K562 (cell line): ENCODE data around the gene ZNF177. TPM values are rescaled to one million over a fixed set of nuclear protein-coding genes. Genes with fewer than 3 reads are reported as not detected.

ENCODE experiments used
- ATAC-seq: fragments of 200-7000 bp; cut with Tn5 transposase; 3 replicates; pipeline ENCODE4 v1.9.1; 2020; ENCODE audit warnings: moderate library complexity
- Bru-seq: library from RNA; stranded (reverse); fragments of 400-500 nt; gene quantifications from one replicate; lab custom pipeline; 2021; lab: Mats Ljungman, UMichigan
- BruChase-seq, 2 experiments: library from RNA; stranded (reverse); fragments of 400-500 nt; gene quantifications; one replicate each; lab custom pipeline; 2021; lab: Mats Ljungman, UMichigan
- BruUV-seq: library from RNA; stranded (reverse); fragments of 400-500 nt; replicated peaks from 2 replicates; lab custom pipeline; 2021; lab: Mats Ljungman, UMichigan
- CTCF ChIA-PET: fragments of 300-600 bp; formaldehyde crosslinking; extraction: SDS; loops from one replicate; lab custom pipeline; 2021; ENCODE audit warnings: low intra/inter-chr PET ratio; lab: Yijun Ruan, JAX
- POLR2A ChIA-PET: fragments of 300-600, 350-650 bp; sonication (Branson Sonifier 250); formaldehyde crosslinking; extraction: SDS; loops from one replicate; lab custom pipeline; 2021; ENCODE audit warnings: antibody characterized with exemption, inconsistent platforms; lab: Yijun Ruan, JAX
- DNase-seq, 4 experiments: peaks; one replicate each; pipeline versions ENCODE4 v3.0.0 to v3.0.0-alpha.2; 2011 to 2018; ENCODE audit warnings: low spot score in 3 of 4, mixed read lengths in 3 of 4; ENCODE audit errors: extremely low read depth in 1 of 4
- FAIRE-seq: peaks from 2 replicates; lab custom pipeline; 2011; peaks lifted over from hg19 to GRCh38; lab: Jason Lieb, UNC
- H2AFZ ChIP-seq: 2 replicates; pipeline ENCODE4 v1.6.0; 2011; ENCODE audit warnings: low read depth, low read length, control low read depth, inconsistent platforms
- H3K27ac ChIP-seq: fragments of 200-600 bp; 3 replicates; pipeline ENCODE4 v1.8.0; 2011; ENCODE audit warnings: low read depth, mild to moderate bottlenecking, control low read depth, inconsistent platforms, low read length, moderate library complexity, mixed read lengths; ENCODE audit errors: extremely low read depth
- H3K27me3 ChIP-seq, 2 experiments: fragments of 300-600 bp in 1 of 2; 2 replicates in 1 of 2; 3 replicates in 1 of 2; pipeline versions ENCODE4 v1.6.0 to v1.8.0; 2011; ENCODE audit warnings: inconsistent platforms in 2 of 2, low read length in 2 of 2, mild to moderate bottlenecking in 1 of 2, mixed read lengths in 1 of 2, moderate library complexity in 1 of 2; ENCODE audit not compliant: control insufficient read depth in 2 of 2, insufficient read depth in 2 of 2
- H3K36me3 ChIP-seq: fragments of 300-600 bp; 3 replicates; pipeline ENCODE4 v1.8.0; 2011; ENCODE audit warnings: mild to moderate bottlenecking, low read length, inconsistent platforms; ENCODE audit not compliant: control insufficient read depth, insufficient read depth
- H3K4me1 ChIP-seq, 2 experiments: fragments of 200-600 bp in 1 of 2; replicated peaks in 1 of 2; 2 replicates in 1 of 2; 3 replicates in 1 of 2; pipeline versions ENCODE4 v1.5.1 to v1.8.0; 2011; ENCODE audit warnings: inconsistent platforms in 2 of 2, low read length in 2 of 2, mild to moderate bottlenecking in 1 of 2, mixed read lengths in 1 of 2, moderate library complexity in 1 of 2; ENCODE audit not compliant: control insufficient read depth in 2 of 2, insufficient read depth in 2 of 2
- H3K4me2 ChIP-seq: 2 replicates; pipeline ENCODE4 v1.6.1; 2011; ENCODE audit warnings: low read length, control low read depth, inconsistent platforms, mixed read lengths; ENCODE audit not compliant: insufficient read depth
- H3K4me3 ChIP-seq: fragments of 200-600 bp; sonication (generic), shearing (Covaris generic); 2 replicates; pipeline ENCODE4 v1.5.1; 2016; ENCODE audit warnings: control low read depth, inconsistent platforms
- H3K79me2 ChIP-seq: fragments of 200-600 bp; 3 replicates; pipeline ENCODE4 v1.8.0; 2011; ENCODE audit warnings: low read length, inconsistent platforms; ENCODE audit not compliant: control insufficient read depth, insufficient read depth
- H3K9ac ChIP-seq, 2 experiments: 2 replicates each; pipeline versions ENCODE4 v1.6.0 to v1.6.1; 2011; ENCODE audit warnings: low read depth in 2 of 2, low read length in 2 of 2, control low read depth in 1 of 2, inconsistent platforms in 1 of 2, mild to moderate bottlenecking in 1 of 2, mixed read lengths in 1 of 2; ENCODE audit not compliant: insufficient read depth in 1 of 2
- H3K9me1 ChIP-seq: one replicate; pipeline ENCODE4 v1.6.0; 2011; ENCODE audit warnings: inconsistent platforms, mild to moderate bottlenecking, low read length, moderate library complexity; ENCODE audit not compliant: control insufficient read depth, insufficient read depth
- H3K9me3 ChIP-seq: replicated peaks from 2 replicates; pipeline ENCODE4 v1.5.1; 2011; ENCODE audit warnings: low read depth, low read length, inconsistent platforms; ENCODE audit not compliant: control insufficient read depth, insufficient read depth
- H4K20me1 ChIP-seq: replicated peaks from 2 replicates; pipeline ENCODE4 v1.6.1; 2011; ENCODE audit warnings: low read length, inconsistent platforms, mixed read lengths; ENCODE audit not compliant: control insufficient read depth, insufficient read depth
- E2F3 ChIP-seq: fragments of 250-450 bp; sonication (Bioruptor Pico); IDR thresholded peaks from 2 replicates; pipeline ENCODE4 v1.4.0; 2020; ENCODE audit warnings: mild to moderate bottlenecking
- ERF ChIP-seq: fragments of 450-650 bp; formaldehyde crosslinking; IDR thresholded peaks from 2 replicates; pipeline ENCODE4 v1.4.0; 2020; ENCODE audit warnings: mild to moderate bottlenecking, mixed read lengths
- HSF4 ChIP-seq: fragments of 250-450 bp; sonication (Bioruptor Pico); IDR thresholded peaks from 2 replicates; pipeline ENCODE4 v2.1.2; 2022; ENCODE audit warnings: mild to moderate bottlenecking, moderate library complexity, borderline replicate concordance
- L3MBTL2 ChIP-seq: fragments of 450-650 bp; IDR thresholded peaks from 2 replicates; pipeline ENCODE4 v1.6.1; 2016; ENCODE audit warnings: mild to moderate bottlenecking, moderate library complexity
- MECOM ChIP-seq: fragments of 250-450 bp; sonication (Bioruptor Pico); IDR thresholded peaks from 2 replicates; pipeline ENCODE4 v1.8.0; 2022; ENCODE audit warnings: inconsistent platforms
- PHF8 ChIP-seq: fragments of 200-600 bp; sonication (generic); IDR thresholded peaks from 2 replicates; pipeline ENCODE4 v1.6.1; 2012; ENCODE audit warnings: mixed run types, mild to moderate bottlenecking, inconsistent platforms, low read length, moderate library complexity, borderline replicate concordance
- RBFOX2 ChIP-seq: fragments of 200-400 bp; formaldehyde crosslinking; IDR thresholded peaks from 2 replicates; pipeline ENCODE4 v1.6.1; 2017; ENCODE audit warnings: low read depth, mild to moderate bottlenecking, low read length, moderate library complexity
- SRSF3 ChIP-seq: fragments of 200-400 bp; formaldehyde crosslinking; IDR thresholded peaks from 2 replicates; pipeline ENCODE4 v1.6.1; 2016; ENCODE audit warnings: mild to moderate bottlenecking, low read length, moderate library complexity; ENCODE audit not compliant: insufficient read depth
- WGBS: fragments of 100-300 bp; shearing (Covaris generic); methylation state at CpG from one replicate; pipeline ENCODE4 v1.1.6; 2016; ENCODE audit warnings: low coverage, mixed read lengths; ENCODE audit not compliant: insufficient coverage; ENCODE audit errors: missing lambda C conversion rate; 5-methylcytosine and 5-hydroxymethylcytosine counted together
- in situ Hi-C: fragments of 300-500 bp; cut with MboI; formaldehyde crosslinking; loops from 4 replicates; pipeline ENCODE4 v1.15.0; 2018; ENCODE audit warnings: inconsistent platforms, mixed read lengths
- intact Hi-C: fragments of 100-400 bp; cut with micrococcal nuclease; formaldehyde crosslinking; loops from 2 replicates; pipeline ENCODE4 v1.14.2; 2022
- long read RNA-seq, 3 experiments: library from polyadenylated mRNA in 2 of 3; library from RNA in 1 of 3; unstranded in 2 of 3; stranded (forward) in 1 of 3; transcript quantifications; one replicate each; pipeline ENCODE4 v2.0.0, GENCODE V29; 2019 to 2022
- polyA minus RNA-seq, 3 experiments: library from RNA; depleted of rRNA, polyadenylated mRNA; stranded (reverse); fragments of >200 nt; gene quantifications; 2 replicates each; pipeline ENCODE4 v1.2.3, GENCODE V29; 2011
- polyA plus RNA-seq, 8 experiments: library from polyadenylated mRNA; depleted of rRNA in 4 of 8; stranded (reverse) in 5 of 8; unstranded in 3 of 8; fragments of >200 nt; fragmentation: Nextera tagmentation in 2 of 8; fragmentation: Illumina TruSeq in 1 of 8; extraction: Ambion mirVana in 2 of 8; extraction: Trizol in 1 of 8; gene quantifications; 2 replicates each; pipeline versions ENCODE4 v1.2.1 to v1.2.3, GENCODE V29; 2011 to 2014; ENCODE audit warnings: inconsistent platforms in 1 of 8, missing spikeins in 1 of 8
- total RNA-seq, 7 experiments: library from RNA; depleted of rRNA in 6 of 7; stranded (reverse); fragments of >200 nt in 6 of 7; fragmentation: Illumina TruSeq in 2 of 7; extraction: Trizol in 2 of 7; gene quantifications; 2 replicates each; pipeline versions ENCODE4 v1.2.1 to v1.2.3, GENCODE V29; 2011 to 2021; ENCODE audit warnings: low replicate concordance in 1 of 7
- TF ChIP-seq, protein P1 (sequence below), 2 experiments: IDR thresholded peaks in 1 of 2; conservative IDR thresholded peaks in 1 of 2; 2 replicates each; pipeline ENCODE4 v1.6.1; 2016; ENCODE audit warnings: low read depth in 2 of 2, mild to moderate bottlenecking in 1 of 2, missing compliant biosample characterization in 1 of 2, missing genetic modification characterization in 1 of 2, moderate library complexity in 1 of 2
- TF ChIP-seq, protein P2 (sequence below): fragments of 200-800 bp; sonication (Bioruptor generic); IDR thresholded peaks from 2 replicates; pipeline ENCODE4 v1.6.1; 2017; ENCODE audit warnings: missing genetic modification characterization, missing compliant biosample characterization
- TF ChIP-seq, protein P3 (sequence below): sonication (generic); formaldehyde crosslinking; IDR thresholded peaks from 2 replicates; pipeline ENCODE4 v1.8.1; 2023; ENCODE audit warnings: mild to moderate bottlenecking, missing genetic modification reagents

ZNF177 gene
- total RNA-seq (2011; cell fraction: chromatin; rRNA removed; ENCODE audit: low replicate concordance): 1.1 and 2.9 TPM in 2 replicates
- total RNA-seq (2011; cell fraction: nucleolus; rRNA removed): 0.83 and 0.92 TPM in 2 replicates
- total RNA-seq (2011; cell fraction: nucleoplasm; rRNA removed): 1.6 and 2.6 TPM in 2 replicates
- 0.45 and 0.49 TPM in 2 replicates for total RNA-seq (2014; rRNA removed)
- total RNA-seq (2014; rRNA removed; fragmentation: Illumina TruSeq; extraction: Trizol): 0.64 and 1.2 TPM in 2 replicates
- total RNA-seq (2015; rRNA removed; fragmentation: Illumina TruSeq; extraction: Trizol): 0.76 and 1.1 TPM in 2 replicates
- total RNA-seq (2021): 0.45 and 0.82 TPM in 2 replicates
- 0.73 and 1.1 TPM in 2 replicates for polyA plus RNA-seq (2011; rRNA removed)
- 0.10 and 0.40 TPM in 2 replicates for polyA plus RNA-seq (2011; cell fraction: cytosol; rRNA removed)
- 1.3 and 1.8 TPM in 2 replicates for polyA plus RNA-seq (2011; cell fraction: nucleus; rRNA removed)
- polyA plus RNA-seq (2012): 0.86 and 3.1 TPM in 2 replicates
- 0.78 and 1.8 TPM in 2 replicates for polyA plus RNA-seq (2014; fragmentation: Illumina TruSeq; extraction: Trizol)
- polyA plus RNA-seq (2014; fragmentation: Nextera tagmentation; extraction: Ambion mirVana): 1 to 10 TPM in 1 of 2 experiments, under 1 TPM in 1; 0.25 to 1.2 TPM
- 0.46 and 1.5 TPM in 2 replicates for polyA plus RNA-seq (2014; rRNA removed)
- 0.77 and 1.0 TPM in 2 replicates for polyA minus RNA-seq (2011; rRNA and poly(A)+ RNA removed)
- not detected in 2 replicates for polyA minus RNA-seq (2011; cell fraction: cytosol; rRNA and poly(A)+ RNA removed)
- polyA minus RNA-seq (2011; cell fraction: nucleus; rRNA and poly(A)+ RNA removed): 0.40 and 0.78 TPM in 2 replicates
- percentile 17 among the genes with signal in this experiment for Bru-seq, nascent RNA
- percentile 38 among the genes with signal in this experiment for BruChase-seq, experiment 1, labeled RNA remaining after a 2-hour chase
- BruChase-seq, experiment 2, labeled RNA remaining after a 6-hour chase: percentile 22 among the genes with signal in this experiment
- long read RNA-seq, experiment 1, partial matches to known transcripts: 0 of 1 reads
- long read RNA-seq, experiment 1, other reads (novel, unspliced or antisense): 0 of 1 reads
- long read RNA-seq, experiment 2, partial matches to known transcripts: 0 of 1 reads
- long read RNA-seq, experiment 2, other reads (novel, unspliced or antisense): 1 of 1 reads
- long read RNA-seq, experiment 3: 0 reads

DNA sequence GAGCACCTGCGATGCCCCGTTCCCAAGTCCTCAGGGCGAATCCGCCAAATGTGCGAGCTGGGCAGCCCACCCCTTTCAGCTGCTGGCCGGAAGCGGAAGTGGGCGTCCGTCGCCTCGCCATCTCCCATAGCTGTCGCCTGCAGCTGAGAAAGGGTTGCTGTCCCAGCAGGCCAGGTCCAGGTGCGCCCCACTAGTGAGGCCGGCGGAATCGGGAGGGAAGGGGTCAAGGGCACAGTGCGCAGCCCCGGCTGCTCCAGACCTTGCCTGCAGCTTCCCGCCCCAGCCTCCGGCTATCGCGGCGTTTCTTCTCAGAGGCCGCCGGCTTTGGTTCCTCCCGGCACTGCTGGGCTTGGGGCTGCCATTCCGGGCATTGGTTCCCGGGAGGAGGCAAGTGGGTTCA is at the start of gene ZNF177:
ZNF177 (plus strand) TSS at position 109 of the 400 bp plus-strand sequence. CDS start 15,299 bp downstream, outside the sequence.
- Histone ChIP-seq H3K79me2 (no peaks in the 10 kb centered on the region), H2AFZ (peak within 1 kb of the TSS; percentile 76), H3K4me3 (peak within 1 kb of the TSS; percentile 42), H3K4me1 (peaks cover 0 to 6% of the 10 kb centered on the region in 2 experiments; a peak in 2 of 5 replicates), H3K4me2 (peak within 1 kb of the TSS; percentile 68), H4K20me1 (no peaks in the 10 kb centered on the region), H3K27ac (no peak within 1 kb of the TSS), H3K9me1 (no peaks in the 10 kb centered on the region), H3K27me3 (peaks cover 3 to 8% of the 10 kb centered on the region in 2 experiments; a peak in 2 of 5 replicates), H3K9me3 (no peaks in the 10 kb centered on the region), H3K36me3 (no peaks in the 10 kb centered on the region), H3K9ac (no peak within 1 kb of the TSS)
- FAIRE-seq: no peak
- in situ Hi-C loops: no loop called here
- peak; percentile 81 for ATAC-seq
- BruUV-seq: no TSS peak
- peak; percentile 22 to 28 (median 25) for DNase-seq
- intact Hi-C loops: no loop called here
- ChIA-PET CTCF (no interaction called here), POLR2A (no interaction called here)
- WGBS: 6% methylated on average over 28 of the region's 28 CpGs
- TF ChIP-seq ERF (CRISPR knock-in tag) (no peak), L3MBTL2 (peak; percentile 53; the same call in 1 of the 2 replicates), MECOM (no peak), HSF4 (no peak), RBFOX2 (peak; percentile 67), E2F3 (no peak), SRSF3 (no peak), PHF8 (peak; percentile 32; the same call in 1 of the 2 replicates)
- TF ChIP-seq, protein P1, sequence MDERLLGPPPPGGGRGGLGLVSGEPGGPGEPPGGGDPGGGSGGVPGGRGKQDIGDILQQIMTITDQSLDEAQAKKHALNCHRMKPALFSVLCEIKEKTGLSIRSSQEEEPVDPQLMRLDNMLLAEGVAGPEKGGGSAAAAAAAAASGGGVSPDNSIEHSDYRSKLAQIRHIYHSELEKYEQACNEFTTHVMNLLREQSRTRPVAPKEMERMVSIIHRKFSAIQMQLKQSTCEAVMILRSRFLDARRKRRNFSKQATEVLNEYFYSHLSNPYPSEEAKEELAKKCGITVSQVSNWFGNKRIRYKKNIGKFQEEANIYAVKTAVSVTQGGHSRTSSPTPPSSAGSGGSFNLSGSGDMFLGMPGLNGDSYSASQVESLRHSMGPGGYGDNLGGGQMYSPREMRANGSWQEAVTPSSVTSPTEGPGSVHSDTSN (CRISPR knock-in tag; IDR thresholded peaks at IDR 0.05; ENCODE audit: low read depth): no peak
- TF ChIP-seq, protein P1 (tag; conservative IDR thresholded peaks at IDR 0.05; ENCODE audit: low read depth): no peak
- TF ChIP-seq, protein P2, sequence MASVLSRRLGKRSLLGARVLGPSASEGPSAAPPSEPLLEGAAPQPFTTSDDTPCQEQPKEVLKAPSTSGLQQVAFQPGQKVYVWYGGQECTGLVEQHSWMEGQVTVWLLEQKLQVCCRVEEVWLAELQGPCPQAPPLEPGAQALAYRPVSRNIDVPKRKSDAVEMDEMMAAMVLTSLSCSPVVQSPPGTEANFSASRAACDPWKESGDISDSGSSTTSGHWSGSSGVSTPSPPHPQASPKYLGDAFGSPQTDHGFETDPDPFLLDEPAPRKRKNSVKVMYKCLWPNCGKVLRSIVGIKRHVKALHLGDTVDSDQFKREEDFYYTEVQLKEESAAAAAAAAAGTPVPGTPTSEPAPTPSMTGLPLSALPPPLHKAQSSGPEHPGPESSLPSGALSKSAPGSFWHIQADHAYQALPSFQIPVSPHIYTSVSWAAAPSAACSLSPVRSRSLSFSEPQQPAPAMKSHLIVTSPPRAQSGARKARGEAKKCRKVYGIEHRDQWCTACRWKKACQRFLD (CRISPR knock-in tag): no peak
- TF ChIP-seq, protein P3, sequence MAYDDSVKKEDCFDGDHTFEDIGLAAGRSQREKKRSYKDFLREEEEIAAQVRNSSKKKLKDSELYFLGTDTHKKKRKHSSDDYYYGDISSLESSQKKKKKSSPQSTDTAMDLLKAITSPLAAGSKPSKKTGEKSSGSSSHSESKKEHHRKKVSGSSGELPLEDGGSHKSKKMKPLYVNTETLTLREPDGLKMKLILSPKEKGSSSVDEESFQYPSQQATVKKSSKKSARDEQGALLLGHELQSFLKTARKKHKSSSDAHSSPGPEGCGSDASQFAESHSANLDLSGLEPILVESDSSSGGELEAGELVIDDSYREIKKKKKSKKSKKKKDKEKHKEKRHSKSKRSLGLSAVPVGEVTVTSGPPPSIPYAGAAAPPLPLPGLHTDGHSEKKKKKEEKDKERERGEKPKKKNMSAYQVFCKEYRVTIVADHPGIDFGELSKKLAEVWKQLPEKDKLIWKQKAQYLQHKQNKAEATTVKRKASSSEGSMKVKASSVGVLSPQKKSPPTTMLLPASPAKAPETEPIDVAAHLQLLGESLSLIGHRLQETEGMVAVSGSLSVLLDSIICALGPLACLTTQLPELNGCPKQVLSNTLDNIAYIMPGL: no peak
